ENCODE measurements around the gene DARS2. TPM values are rescaled to one million over a fixed set of nuclear protein-coding genes. Genes with fewer than 3 reads are reported as not detected.
"Not testable (repeated sequence)": the region's sequence is repeated elsewhere in the genome, so short reads cannot be mapped to it uniquely, and the experiment has no call there.

Gene DARS2, protein sequence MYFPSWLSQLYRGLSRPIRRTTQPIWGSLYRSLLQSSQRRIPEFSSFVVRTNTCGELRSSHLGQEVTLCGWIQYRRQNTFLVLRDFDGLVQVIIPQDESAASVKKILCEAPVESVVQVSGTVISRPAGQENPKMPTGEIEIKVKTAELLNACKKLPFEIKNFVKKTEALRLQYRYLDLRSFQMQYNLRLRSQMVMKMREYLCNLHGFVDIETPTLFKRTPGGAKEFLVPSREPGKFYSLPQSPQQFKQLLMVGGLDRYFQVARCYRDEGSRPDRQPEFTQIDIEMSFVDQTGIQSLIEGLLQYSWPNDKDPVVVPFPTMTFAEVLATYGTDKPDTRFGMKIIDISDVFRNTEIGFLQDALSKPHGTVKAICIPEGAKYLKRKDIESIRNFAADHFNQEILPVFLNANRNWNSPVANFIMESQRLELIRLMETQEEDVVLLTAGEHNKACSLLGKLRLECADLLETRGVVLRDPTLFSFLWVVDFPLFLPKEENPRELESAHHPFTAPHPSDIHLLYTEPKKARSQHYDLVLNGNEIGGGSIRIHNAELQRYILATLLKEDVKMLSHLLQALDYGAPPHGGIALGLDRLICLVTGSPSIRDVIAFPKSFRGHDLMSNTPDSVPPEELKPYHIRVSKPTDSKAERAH
- 23.6 TPM for polyA plus RNA-seq
- long read RNA-seq, donor 1, partial matches to known transcripts, result 108 of 562 reads
- long read RNA-seq, donor 1, other reads (novel, unspliced or antisense), result 451 of 562 reads
- long read RNA-seq, donor 2, partial matches to known transcripts, result 1,437 of 1,747 reads
- long read RNA-seq, donor 2, other reads (novel, unspliced or antisense), result 308 of 1,747 reads
- long read RNA-seq, donor 3, result 0 reads
- long read RNA-seq, donor 4, result 0 reads
- long read RNA-seq, donor 5, partial matches to known transcripts, result 0 of 2 reads
- long read RNA-seq, donor 5, other reads (novel, unspliced or antisense), result 0 of 2 reads
- long read RNA-seq, donor 6, partial matches to known transcripts, result 675 of 1,629 reads
- long read RNA-seq, donor 6, other reads (novel, unspliced or antisense), result 950 of 1,629 reads
- long read RNA-seq, donor 7, partial matches to known transcripts, result 105 of 400 reads
- long read RNA-seq, donor 7, other reads (novel, unspliced or antisense), result 293 of 400 reads
- long read RNA-seq, donor 8, partial matches to known transcripts, result 18 of 23 reads
- long read RNA-seq, donor 8, other reads (novel, unspliced or antisense), result 0 of 23 reads
- long read RNA-seq, donor 9, partial matches to known transcripts, result 626 of 1,489 reads
- long read RNA-seq, donor 9, other reads (novel, unspliced or antisense), result 857 of 1,489 reads
- long read RNA-seq, donor 10, transcript DARS2-201 (17 exons, 3,441 nt), result major isoform, 7 of 21 reads
- long read RNA-seq, donor 10, partial matches to known transcripts, result 12 of 21 reads
- long read RNA-seq, donor 10, other reads (novel, unspliced or antisense), result 0 of 21 reads
- long read RNA-seq, donor 11, partial matches to known transcripts, result 130 of 808 reads
- long read RNA-seq, donor 11, other reads (novel, unspliced or antisense), result 674 of 808 reads

DNA sequence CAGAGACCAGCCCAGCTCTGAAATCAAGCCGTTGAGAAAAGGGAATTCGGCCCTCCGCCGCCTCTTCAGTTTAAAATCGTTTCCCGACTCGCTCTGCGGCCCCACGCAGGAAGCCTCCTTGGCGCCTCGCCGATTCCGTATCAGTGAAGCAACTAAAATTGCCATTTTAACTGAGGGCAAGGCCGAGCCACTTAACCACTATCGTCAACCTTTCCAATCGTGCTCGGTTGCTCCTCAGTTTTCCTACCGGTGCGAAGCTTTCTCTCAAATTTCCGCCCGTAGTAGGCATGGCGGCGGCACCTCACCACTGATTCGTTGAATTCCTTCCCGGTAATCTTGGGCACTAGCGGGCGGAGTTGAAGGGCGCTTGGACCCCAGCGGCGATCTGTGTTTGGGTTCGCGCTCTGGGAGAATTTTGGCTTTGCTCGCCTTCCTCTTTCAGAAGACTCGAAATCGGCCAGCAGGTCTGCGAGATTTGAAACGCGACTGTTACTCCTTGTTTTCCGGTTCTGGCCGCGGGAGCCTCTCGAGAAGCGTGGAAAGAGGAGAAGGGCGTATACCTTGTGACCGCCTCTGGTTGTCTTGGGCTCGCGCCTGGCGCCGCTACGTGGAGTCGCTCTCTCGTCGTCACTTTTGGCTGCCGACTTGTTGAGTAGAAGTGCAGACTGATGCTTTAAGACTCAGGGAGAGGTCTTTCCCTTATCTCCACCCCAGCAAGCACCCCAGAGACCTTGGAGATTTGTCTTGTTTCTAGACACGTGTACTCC, at the start of gene DARS2, which contains the start of gene CENPL:
Gene DARS2 (plus strand): TSS at position 359 of the 767 bp plus-strand sequence. CDS start 557 bp downstream, outside the sequence.
Gene CENPL (minus strand): TSS at position 569 of the 767 bp plus-strand sequence. CDS start 13,584 bp downstream, outside the sequence.
- WGBS (ENCODE audit: insufficient coverage, low lambda C conversion rate), result no CpG with 5 or more reads among the region's 55 CpGs

DNA sequence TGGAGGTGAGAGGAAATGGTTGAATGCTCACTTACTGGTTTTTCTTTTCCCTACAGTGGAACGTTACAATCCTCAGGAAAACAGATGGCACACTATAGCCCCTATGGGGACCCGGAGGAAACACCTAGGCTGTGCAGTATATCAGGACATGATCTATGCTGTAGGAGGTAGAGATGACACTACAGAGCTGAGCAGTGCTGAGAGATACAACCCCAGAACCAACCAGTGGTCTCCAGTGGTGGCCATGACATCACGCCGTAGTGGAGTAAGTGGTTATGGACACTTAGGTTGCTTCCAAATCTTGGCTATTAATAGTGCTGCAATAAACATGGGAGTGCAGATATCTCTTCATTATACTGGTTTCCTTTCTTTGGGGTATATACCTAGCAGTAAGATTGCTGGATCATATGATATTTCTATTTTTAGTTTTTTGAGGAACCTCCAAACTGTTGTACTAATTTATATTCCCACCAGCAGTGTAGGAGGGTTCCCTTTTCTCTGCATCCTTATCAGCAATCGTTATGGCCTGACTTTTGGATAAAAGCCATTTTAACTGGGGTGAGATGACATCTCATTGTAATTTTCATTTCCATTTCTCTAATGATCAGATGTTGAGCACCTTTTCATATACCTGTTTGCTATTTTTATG, 48.8 kb upstream of the DARS2 start:
- no peak overlapping the region for H3K4me3 ChIP-seq (ENCODE audit: low read length)
- peaks cover 45% of the 10 kb centered on the region for H3K36me3 ChIP-seq (ENCODE audit: control insufficient read depth, insufficient read depth, low read length)
- DNase-seq, result no peak
- no peaks in the 10 kb centered on the region for H3K27me3 ChIP-seq (ENCODE audit: control insufficient read depth, insufficient read depth, low read length)
- no peaks in the 10 kb centered on the region for H3K9me3 ChIP-seq (ENCODE audit: control insufficient read depth, low read depth, low read length)
- whole genome bisulfite sequencing (ENCODE audit: insufficient coverage, low lambda C conversion rate), result no CpG with 5 or more reads among the region's 5 CpGs
- no peak overlapping the region for H3K27ac ChIP-seq (ENCODE audit: low read length)
- H3K4me1 ChIP-seq (ENCODE audit: control insufficient read depth, insufficient read depth, low read length), result no peaks in the 10 kb centered on the region

More for the DNA sequence above, at the start of gene DARS2, which contains the start of gene CENPL:
- H3K9me3 ChIP-seq (ENCODE audit: control insufficient read depth, low read depth, low read length), result no peaks in the 10 kb centered on the region
- peak; percentile 96 to 99 for DNase-seq
- H3K4me3 ChIP-seq (ENCODE audit: low read length), result peak within 1 kb of the TSS; percentile 73
- peak within 1 kb of the TSS; percentile 92 for H3K27ac ChIP-seq (ENCODE audit: low read length)
- H3K36me3 ChIP-seq (ENCODE audit: control insufficient read depth, insufficient read depth, low read length), result no peaks in the 10 kb centered on the region
- no peaks in the 10 kb centered on the region for H3K27me3 ChIP-seq (ENCODE audit: control insufficient read depth, insufficient read depth, low read length)
- H3K4me1 ChIP-seq (ENCODE audit: control insufficient read depth, insufficient read depth, low read length), result peaks cover 6% of the 10 kb centered on the region

DNA sequence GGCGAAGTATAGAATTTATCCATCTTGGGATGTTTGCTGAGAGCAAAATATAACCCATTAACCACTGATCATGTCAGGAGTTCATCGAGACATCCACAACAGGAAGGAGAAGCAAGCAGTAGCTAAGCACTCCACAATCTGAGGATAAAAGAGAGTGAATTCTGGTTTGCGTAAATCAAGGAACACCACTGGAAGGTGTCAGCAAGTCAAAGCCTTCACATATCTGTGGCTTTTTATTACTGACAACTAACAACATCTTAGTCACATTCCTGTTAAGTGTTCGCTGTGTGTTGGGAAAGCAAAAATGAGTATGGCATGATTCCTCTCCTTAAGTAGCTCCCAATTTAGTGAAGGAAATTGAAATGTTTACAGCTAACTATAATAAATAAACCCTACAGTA, 44.5 kb upstream of the DARS2 start:
- Histone ChIP-seq H3K4me1 (ENCODE audit: control insufficient read depth, insufficient read depth, low read length) (no peaks in the 10 kb centered on the region), H3K27ac (ENCODE audit: low read length) (no peak overlapping the region), H3K36me3 (ENCODE audit: control insufficient read depth, insufficient read depth, low read length) (peaks cover 56% of the 10 kb centered on the region), H3K9me3 (ENCODE audit: control insufficient read depth, low read depth, low read length) (no peaks in the 10 kb centered on the region), H3K4me3 (ENCODE audit: low read length) (no peak overlapping the region), H3K27me3 (ENCODE audit: control insufficient read depth, insufficient read depth, low read length) (no peaks in the 10 kb centered on the region)
- WGBS (ENCODE audit: insufficient coverage, low lambda C conversion rate), result no CpG with 5 or more reads among the region's 4 CpGs
- DNase-seq, result no peak

DNA sequence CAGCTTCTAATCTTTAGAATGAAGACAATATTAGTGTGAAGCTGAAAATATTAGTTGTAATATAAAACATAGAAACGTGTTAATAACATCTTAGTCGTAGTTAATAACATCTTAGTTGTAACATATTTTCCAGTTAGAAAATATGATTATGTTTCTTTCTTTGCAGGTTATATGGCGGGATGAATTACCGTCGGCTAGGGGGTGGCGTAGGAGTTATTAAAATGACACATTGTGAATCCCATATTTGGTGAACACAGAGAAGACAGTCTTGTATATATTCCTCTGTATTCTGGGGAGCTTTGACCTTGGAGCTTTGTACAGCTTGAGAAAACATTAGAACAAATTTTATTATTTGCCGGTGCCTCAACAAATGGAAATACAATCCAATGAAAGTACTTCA, 39.5 kb upstream of the DARS2 start:
- no peak overlapping the region for H3K4me3 ChIP-seq (ENCODE audit: low read length)
- no peaks in the 10 kb centered on the region for H3K9me3 ChIP-seq (ENCODE audit: control insufficient read depth, low read depth, low read length)
- no peak for DNase-seq
- no peaks in the 10 kb centered on the region for H3K4me1 ChIP-seq (ENCODE audit: control insufficient read depth, insufficient read depth, low read length)
- 93% methylated on average over 3 of the region's 7 CpGs for WGBS (ENCODE audit: insufficient coverage, low lambda C conversion rate)
- H3K27ac ChIP-seq (ENCODE audit: low read length), result no peak overlapping the region
- H3K36me3 ChIP-seq (ENCODE audit: control insufficient read depth, insufficient read depth, low read length), result peaks cover 37% of the 10 kb centered on the region
- no peaks in the 10 kb centered on the region for H3K27me3 ChIP-seq (ENCODE audit: control insufficient read depth, insufficient read depth, low read length)

DNA sequence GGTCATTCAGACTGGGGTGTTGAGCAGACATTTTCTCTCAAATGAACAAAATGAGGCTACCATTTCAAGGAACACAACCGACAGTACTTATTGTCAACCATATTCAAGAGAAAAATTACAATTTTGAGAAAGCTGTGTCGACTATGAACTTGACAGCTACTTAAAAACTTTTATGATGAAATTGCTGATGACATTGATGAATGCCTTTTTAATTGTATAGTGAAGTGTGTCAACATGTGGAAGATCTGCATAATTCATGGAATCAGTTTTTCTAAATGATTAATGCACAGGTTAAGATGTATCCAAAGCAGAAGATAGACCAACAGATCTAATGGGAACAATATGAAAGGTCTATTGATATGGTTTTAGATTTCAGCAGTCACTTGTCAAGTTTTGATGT, 34.6 kb upstream of the DARS2 start:
- no peaks in the 10 kb centered on the region for H3K27me3 ChIP-seq (ENCODE audit: control insufficient read depth, insufficient read depth, low read length)
- H3K9me3 ChIP-seq (ENCODE audit: control insufficient read depth, low read depth, low read length), result no peaks in the 10 kb centered on the region
- no CpG with 5 or more reads among the region's 2 CpGs for whole genome bisulfite sequencing (ENCODE audit: insufficient coverage, low lambda C conversion rate)
- H3K4me3 ChIP-seq (ENCODE audit: low read length), result no peak overlapping the region
- no peak overlapping the region for H3K27ac ChIP-seq (ENCODE audit: low read length)
- peaks cover 9% of the 10 kb centered on the region for H3K36me3 ChIP-seq (ENCODE audit: control insufficient read depth, insufficient read depth, low read length)
- H3K4me1 ChIP-seq (ENCODE audit: control insufficient read depth, insufficient read depth, low read length), result no peaks in the 10 kb centered on the region
- no peak for DNase-seq

DNA sequence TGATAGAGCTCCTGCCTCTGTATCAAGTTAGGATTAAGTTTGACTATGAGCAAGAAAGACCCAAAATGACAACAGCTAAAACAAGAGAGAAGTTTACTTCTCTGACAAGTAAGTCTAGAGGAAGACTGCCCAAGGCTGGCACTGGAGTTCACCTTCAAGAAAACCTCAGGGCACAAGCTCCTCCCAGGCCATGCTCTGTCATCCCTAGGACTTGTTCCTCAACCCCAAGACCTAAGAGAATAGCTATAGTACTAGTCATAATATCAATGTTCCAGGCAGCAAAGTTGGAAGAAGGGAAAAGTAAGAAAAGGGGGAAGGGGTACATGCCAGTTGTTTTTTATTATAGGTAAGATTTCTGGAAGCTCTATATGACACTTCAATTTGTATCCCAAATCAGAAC, 26.4 kb upstream of the DARS2 start:
- Histone ChIP-seq H3K4me1 (ENCODE audit: control insufficient read depth, insufficient read depth, low read length) (no peaks in the 10 kb centered on the region), H3K4me3 (ENCODE audit: low read length) (no peak overlapping the region), H3K36me3 (ENCODE audit: control insufficient read depth, insufficient read depth, low read length) (peaks cover 3% of the 10 kb centered on the region), H3K9me3 (ENCODE audit: control insufficient read depth, low read depth, low read length) (no peaks in the 10 kb centered on the region), H3K27me3 (ENCODE audit: control insufficient read depth, insufficient read depth, low read length) (no peaks in the 10 kb centered on the region), H3K27ac (ENCODE audit: low read length) (no peak overlapping the region)
- no peak for DNase-seq

DNA sequence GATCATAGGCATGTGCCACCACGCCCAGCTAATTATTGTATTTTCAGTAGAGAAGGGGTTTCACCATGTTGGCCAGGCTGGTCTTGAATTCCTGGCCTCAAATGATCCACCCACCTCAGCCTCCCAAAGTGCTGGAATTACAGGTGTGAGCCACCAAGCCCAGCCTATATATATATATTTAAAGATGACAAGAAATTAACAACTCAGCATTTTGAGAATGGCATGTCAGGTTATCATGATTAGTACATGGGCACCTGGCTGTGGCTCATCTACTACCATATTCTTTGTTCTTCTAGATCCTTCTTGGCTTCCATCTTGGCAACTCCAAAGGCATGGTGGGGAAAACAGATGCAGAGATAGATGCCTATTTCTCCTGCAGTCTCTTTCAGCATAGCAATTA, 24.5 kb upstream of the DARS2 start:
- WGBS (ENCODE audit: insufficient coverage, low lambda C conversion rate), result no CpG with 5 or more reads among the region's 1 CpG
- not testable (repeated sequence) for DNase-seq; H3K36me3 ChIP-seq (ENCODE audit: control insufficient read depth, insufficient read depth, low read length)

DNA sequence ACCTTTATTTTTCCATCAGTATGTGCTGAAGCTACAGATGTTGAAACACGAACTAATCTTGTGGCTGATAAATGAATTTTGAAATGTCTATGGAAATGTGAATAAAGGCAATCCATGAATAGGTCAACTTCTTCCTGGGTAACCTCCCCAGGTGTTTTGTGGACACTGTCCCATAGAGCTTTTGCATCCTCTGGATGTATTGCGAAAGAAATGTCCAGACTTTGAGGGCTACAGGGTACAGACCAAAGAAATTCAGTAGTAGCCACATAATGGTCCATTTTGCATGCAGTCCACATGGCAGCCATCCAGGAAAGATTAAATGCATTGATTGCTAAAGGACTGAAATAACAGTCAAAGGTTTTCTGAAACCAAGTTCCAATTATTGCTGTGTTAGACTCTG, 21.5 kb upstream of the DARS2 start:
- H3K27ac ChIP-seq (ENCODE audit: low read length), result no peak overlapping the region
- peaks cover 19% of the 10 kb centered on the region for H3K36me3 ChIP-seq (ENCODE audit: control insufficient read depth, insufficient read depth, low read length)
- no peaks in the 10 kb centered on the region for H3K9me3 ChIP-seq (ENCODE audit: control insufficient read depth, low read depth, low read length)
- 80% methylated on average over 1 of the region's 2 CpGs for WGBS (ENCODE audit: insufficient coverage, low lambda C conversion rate)
- H3K4me3 ChIP-seq (ENCODE audit: low read length), result no peak overlapping the region
- H3K4me1 ChIP-seq (ENCODE audit: control insufficient read depth, insufficient read depth, low read length), result no peaks in the 10 kb centered on the region
- DNase-seq, result no peak
- no peaks in the 10 kb centered on the region for H3K27me3 ChIP-seq (ENCODE audit: control insufficient read depth, insufficient read depth, low read length)

More for the DNA sequence above, 24.5 kb upstream of the DARS2 start:
- H3K27ac ChIP-seq (ENCODE audit: low read length); H3K4me3 ChIP-seq (ENCODE audit: low read length); H3K4me1 ChIP-seq (ENCODE audit: control insufficient read depth, insufficient read depth, low read length); H3K27me3 ChIP-seq (ENCODE audit: control insufficient read depth, insufficient read depth, low read length); H3K9me3 ChIP-seq (ENCODE audit: control insufficient read depth, low read depth, low read length): not testable (repeated sequence)

DNA sequence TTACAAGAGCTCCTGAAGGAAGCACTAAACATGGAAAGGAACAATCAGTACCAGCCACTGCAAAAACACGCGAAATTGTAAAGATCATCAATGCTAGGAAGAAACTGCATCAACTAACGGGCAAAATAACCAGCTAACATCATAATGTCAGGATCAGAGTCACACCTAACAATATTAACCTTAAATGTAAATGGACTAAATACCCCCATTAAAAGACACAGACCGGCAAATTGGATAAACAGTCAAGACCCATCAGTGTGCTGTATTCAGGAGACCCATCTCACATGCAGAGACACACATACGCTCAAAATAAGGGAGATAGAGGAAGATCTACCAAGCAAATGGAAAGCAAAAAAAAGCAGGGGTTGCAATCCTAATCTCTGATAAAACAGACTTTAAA, 10.8 kb upstream of the DARS2 start:
- not testable (repeated sequence) for H3K9me3 ChIP-seq (ENCODE audit: control insufficient read depth, low read depth, low read length); H3K36me3 ChIP-seq (ENCODE audit: control insufficient read depth, insufficient read depth, low read length); DNase-seq; H3K27ac ChIP-seq (ENCODE audit: low read length); H3K4me1 ChIP-seq (ENCODE audit: control insufficient read depth, insufficient read depth, low read length); H3K4me3 ChIP-seq (ENCODE audit: low read length); H3K27me3 ChIP-seq (ENCODE audit: control insufficient read depth, insufficient read depth, low read length)
- WGBS (ENCODE audit: insufficient coverage, low lambda C conversion rate), result 100% methylated on average over 1 of the region's 5 CpGs

All from large intestine (tissue), 12 donors.